ENCODE measurements around the gene PLCD1.

PLCD1 gene

DNA sequence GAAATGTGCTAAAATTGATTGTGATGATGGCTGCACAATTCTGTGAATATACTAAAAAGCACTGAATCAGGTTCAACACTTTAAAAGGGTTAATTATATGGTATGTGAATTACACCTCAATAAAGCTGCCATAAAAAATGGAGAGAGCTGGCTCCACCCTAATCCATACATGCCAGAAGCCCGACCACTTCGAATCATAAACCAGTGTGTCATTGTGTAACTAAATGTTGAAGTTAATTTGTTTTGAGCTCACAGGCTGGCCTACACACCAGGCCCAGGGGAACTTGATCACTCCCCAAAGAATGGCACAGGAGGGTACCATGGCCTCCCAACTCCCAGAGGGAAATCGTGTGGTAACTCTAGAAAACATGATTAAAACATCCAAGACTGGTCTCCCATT lies 14.0 kb downstream of the PLCD1 start:
- Histone ChIP-seq H3K36me3 (ENCODE audit: control insufficient read depth, low read depth, low read length) (peaks cover 12% of the 10 kb centered on the region), H3K9me3 (ENCODE audit: control insufficient read depth, low read depth, low read length) (no peaks in the 10 kb centered on the region), H3K4me1 (ENCODE audit: control insufficient read depth, low read depth, low read length) (no peaks in the 10 kb centered on the region), H3K27ac (ENCODE audit: low read length) (no peak overlapping the region), H3K27me3 (ENCODE audit: control insufficient read depth, insufficient read depth, low read length) (no peaks in the 10 kb centered on the region), H3K4me3 (ENCODE audit: low read length) (no peak overlapping the region), H3K9ac (ENCODE audit: low read length) (no peak overlapping the region)

DNA sequence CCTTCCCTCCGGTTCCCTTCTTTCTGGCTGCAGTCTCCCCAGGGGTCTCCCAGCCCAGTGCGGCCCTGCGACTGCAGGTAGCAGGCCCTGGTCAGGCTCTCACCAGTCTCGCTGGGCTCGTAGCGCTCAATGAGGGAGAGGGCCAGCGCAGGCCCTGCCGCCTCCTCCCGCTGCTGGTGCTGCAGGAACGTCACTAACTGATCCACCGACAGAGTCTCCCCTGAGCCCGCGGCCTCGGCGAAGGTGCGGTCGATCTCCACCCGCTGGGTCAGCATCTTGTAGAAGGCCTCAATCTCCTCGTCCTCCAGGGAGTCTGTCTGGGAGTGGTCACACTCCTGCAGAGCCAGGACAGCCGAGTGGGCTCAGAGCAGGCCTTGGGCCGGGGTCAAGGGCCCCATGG lies 18.3 kb downstream of the PLCD1 start:
- no peak overlapping the region for H3K4me3 ChIP-seq (ENCODE audit: low read length)
- H3K4me1 ChIP-seq (ENCODE audit: control insufficient read depth, low read depth, low read length): no peaks in the 10 kb centered on the region
- H3K36me3 ChIP-seq (ENCODE audit: control insufficient read depth, low read depth, low read length): peaks cover 22% of the 10 kb centered on the region
- no peaks in the 10 kb centered on the region for H3K9me3 ChIP-seq (ENCODE audit: control insufficient read depth, low read depth, low read length)
- H3K27me3 ChIP-seq (ENCODE audit: control insufficient read depth, insufficient read depth, low read length): no peaks in the 10 kb centered on the region
- H3K27ac ChIP-seq (ENCODE audit: low read length): no peak overlapping the region
- H3K9ac ChIP-seq (ENCODE audit: low read length): no peak overlapping the region

DNA sequence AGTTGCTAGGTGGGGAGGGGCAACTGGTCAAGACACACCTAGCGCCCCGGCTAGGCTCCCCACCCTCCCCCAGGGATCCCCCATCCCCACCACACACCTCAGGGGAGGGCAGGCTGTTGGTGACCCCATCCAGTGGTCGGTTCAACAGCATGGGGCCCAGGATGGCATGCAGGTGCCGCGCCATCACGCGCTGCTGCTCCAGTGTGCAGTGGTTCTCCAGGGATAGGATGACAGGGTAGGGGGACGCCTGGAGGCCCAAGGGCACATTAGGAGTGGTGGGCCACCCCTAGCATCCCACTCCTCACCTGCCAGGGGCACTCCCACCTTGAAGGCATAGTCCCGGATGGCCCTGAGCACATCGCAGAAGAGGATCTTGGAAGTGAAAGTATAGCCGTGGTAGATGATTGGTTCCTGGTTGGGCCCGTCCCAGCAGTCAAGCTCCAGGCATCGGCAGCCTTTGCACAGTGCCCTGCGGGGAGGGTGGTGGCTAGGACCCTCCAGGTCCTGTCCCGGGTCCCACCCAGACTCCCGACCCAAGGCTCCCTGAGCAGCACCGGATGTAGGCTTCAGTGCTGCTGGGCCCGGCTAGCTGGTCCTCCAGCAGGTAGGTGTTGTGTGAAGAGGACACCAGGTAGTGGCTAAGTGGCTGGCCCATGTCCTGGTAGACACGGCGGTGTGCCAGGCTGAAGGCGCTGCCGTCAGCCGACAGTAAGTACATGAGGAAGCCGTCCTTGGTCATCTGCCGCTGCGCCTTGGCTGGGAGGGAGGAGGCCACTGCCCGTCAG lies 19.4 kb downstream of the PLCD1 start:
- Histone ChIP-seq H3K4me3 (ENCODE audit: low read length) (no peak overlapping the region), H3K27me3 (ENCODE audit: control insufficient read depth, insufficient read depth, low read length) (no peaks in the 10 kb centered on the region), H3K4me1 (ENCODE audit: control insufficient read depth, low read depth, low read length) (no peaks in the 10 kb centered on the region), H3K27ac (ENCODE audit: low read length) (no peak overlapping the region), H3K36me3 (ENCODE audit: control insufficient read depth, low read depth, low read length) (peaks cover 14% of the 10 kb centered on the region), H3K9ac (ENCODE audit: low read length) (no peak overlapping the region), H3K9me3 (ENCODE audit: control insufficient read depth, low read depth, low read length) (no peaks in the 10 kb centered on the region)

DNA sequence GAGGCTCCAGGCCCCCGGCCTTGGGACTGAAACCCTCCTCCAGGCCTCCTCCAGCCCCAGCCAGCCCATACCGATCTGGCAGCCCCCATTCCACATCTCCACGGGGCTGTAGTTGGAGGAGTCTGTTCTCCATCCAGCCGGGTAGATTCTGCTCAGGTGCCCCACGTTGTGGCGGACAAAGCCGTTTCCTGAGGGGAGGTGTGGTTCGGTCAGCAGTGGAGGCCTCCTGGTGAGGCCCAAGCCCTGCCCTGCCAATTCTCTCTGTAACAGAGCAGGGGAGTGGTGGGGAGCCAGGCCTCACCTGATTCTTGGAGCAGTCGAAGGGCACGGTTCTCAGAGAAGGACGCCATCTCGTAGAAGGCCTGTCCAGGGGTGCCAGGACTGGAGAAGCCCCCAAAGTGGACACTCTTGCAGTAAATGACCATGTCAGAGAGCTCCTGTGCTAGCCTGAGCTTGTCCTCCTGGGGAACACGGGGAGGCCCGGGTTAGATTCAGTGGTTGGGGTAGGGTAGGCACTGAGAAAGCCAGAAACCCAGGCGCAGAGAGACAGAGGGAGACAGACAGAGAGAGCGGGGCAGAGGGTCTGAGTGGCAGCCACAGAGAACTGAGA lies 20.4 kb downstream of the PLCD1 start:
- Histone ChIP-seq H3K36me3 (ENCODE audit: control insufficient read depth, low read depth, low read length) (peaks cover 10% of the 10 kb centered on the region), H3K9ac (ENCODE audit: low read length) (no peak overlapping the region), H3K4me3 (ENCODE audit: low read length) (no peak overlapping the region), H3K27ac (ENCODE audit: low read length) (no peak overlapping the region), H3K4me1 (ENCODE audit: control insufficient read depth, low read depth, low read length) (no peaks in the 10 kb centered on the region), H3K9me3 (ENCODE audit: control insufficient read depth, low read depth, low read length) (no peaks in the 10 kb centered on the region), H3K27me3 (ENCODE audit: control insufficient read depth, insufficient read depth, low read length) (no peaks in the 10 kb centered on the region)

DNA sequence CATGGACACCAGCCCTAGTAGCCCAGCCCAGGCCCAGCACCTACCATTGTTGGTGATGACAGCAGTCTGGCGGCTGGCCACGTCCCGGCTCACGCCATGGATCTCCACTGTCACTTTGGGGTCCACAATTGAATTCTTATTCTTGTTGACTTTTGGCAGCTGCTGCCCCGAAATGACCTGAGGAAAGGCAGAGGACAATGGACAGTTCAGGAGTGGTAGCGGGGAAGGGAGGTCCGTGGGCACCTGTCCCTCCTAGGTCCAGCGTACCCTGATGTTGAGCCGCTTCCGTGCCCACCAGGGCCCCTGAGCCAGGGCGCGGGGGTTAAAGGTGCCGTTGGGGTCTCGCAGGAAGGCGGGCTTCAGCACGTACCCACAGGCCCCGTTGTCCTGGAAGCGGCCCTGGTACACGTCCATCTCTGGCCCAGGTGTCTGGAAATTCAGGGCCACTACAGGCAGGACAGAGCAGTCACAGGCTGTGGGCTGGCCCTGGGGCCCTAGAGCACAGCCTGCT lies 21.2 kb downstream of the PLCD1 start:
- Histone ChIP-seq H3K36me3 (ENCODE audit: control insufficient read depth, low read depth, low read length) (peaks cover 10% of the 10 kb centered on the region), H3K9me3 (ENCODE audit: control insufficient read depth, low read depth, low read length) (no peaks in the 10 kb centered on the region), H3K27ac (ENCODE audit: low read length) (no peak overlapping the region), H3K4me1 (ENCODE audit: control insufficient read depth, low read depth, low read length) (no peaks in the 10 kb centered on the region), H3K4me3 (ENCODE audit: low read length) (no peak overlapping the region), H3K9ac (ENCODE audit: low read length) (no peak overlapping the region), H3K27me3 (ENCODE audit: control insufficient read depth, insufficient read depth, low read length) (no peaks in the 10 kb centered on the region)

DNA sequence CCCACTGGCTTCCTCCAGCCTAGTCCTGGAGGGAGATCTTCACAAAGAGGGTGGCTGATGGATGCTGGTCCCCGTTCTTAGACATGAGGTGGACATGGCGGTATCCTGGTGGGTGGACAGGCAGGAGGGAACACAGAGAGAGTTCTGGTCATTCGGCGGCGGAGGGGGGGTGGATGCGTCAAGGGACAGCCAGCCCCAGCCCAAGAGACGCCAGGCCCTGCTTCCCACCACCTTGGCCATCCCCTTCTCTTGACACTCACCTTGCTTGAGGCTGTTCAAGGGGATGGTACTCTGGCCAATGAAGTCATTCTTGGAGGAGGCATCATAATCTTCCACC lies 21.7 kb downstream of the PLCD1 start:
- Histone ChIP-seq H3K4me3 (ENCODE audit: low read length) (no peak overlapping the region), H3K27me3 (ENCODE audit: control insufficient read depth, insufficient read depth, low read length) (no peaks in the 10 kb centered on the region), H3K27ac (ENCODE audit: low read length) (no peak overlapping the region), H3K9ac (ENCODE audit: low read length) (no peak overlapping the region), H3K9me3 (ENCODE audit: control insufficient read depth, low read depth, low read length) (no peaks in the 10 kb centered on the region), H3K4me1 (ENCODE audit: control insufficient read depth, low read depth, low read length) (no peaks in the 10 kb centered on the region), H3K36me3 (ENCODE audit: control insufficient read depth, low read depth, low read length) (peaks cover 10% of the 10 kb centered on the region)

DNA sequence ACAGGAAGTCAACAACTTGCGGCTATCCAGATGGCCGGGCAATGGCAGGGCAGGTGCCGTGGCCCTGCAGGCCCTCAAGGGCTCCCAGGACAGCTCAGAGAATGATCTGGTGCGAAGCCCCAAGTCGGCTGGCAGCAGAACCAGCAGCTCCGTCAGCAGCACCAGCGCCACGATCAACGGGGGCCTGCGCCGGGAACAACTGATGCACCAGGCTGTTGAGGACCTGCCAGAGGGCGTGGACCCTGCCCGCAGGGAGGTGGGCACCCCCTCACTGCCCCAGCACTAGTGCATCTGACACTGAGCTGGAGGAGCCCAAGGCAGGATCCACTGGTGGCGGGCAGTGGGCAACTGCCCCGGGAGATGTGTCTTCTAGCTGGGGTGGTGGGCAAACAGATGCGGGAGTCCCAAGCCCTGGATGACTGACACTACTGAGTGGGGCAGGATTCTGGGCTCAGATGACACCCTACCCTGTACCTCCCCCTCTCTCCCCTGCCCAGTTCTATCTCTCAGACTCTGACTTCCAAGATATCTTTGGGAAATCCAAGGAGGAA lies 22.9 kb downstream of the PLCD1 start:
- no peaks in the 10 kb centered on the region for H3K4me1 ChIP-seq (ENCODE audit: control insufficient read depth, low read depth, low read length)
- peaks cover 10% of the 10 kb centered on the region for H3K36me3 ChIP-seq (ENCODE audit: control insufficient read depth, low read depth, low read length)
- H3K4me3 ChIP-seq (ENCODE audit: low read length): no peak overlapping the region
- H3K27ac ChIP-seq (ENCODE audit: low read length): no peak overlapping the region
- no peaks in the 10 kb centered on the region for H3K9me3 ChIP-seq (ENCODE audit: control insufficient read depth, low read depth, low read length)
- H3K27me3 ChIP-seq (ENCODE audit: control insufficient read depth, insufficient read depth, low read length): no peaks in the 10 kb centered on the region
- no peak overlapping the region for H3K9ac ChIP-seq (ENCODE audit: low read length)

DNA sequence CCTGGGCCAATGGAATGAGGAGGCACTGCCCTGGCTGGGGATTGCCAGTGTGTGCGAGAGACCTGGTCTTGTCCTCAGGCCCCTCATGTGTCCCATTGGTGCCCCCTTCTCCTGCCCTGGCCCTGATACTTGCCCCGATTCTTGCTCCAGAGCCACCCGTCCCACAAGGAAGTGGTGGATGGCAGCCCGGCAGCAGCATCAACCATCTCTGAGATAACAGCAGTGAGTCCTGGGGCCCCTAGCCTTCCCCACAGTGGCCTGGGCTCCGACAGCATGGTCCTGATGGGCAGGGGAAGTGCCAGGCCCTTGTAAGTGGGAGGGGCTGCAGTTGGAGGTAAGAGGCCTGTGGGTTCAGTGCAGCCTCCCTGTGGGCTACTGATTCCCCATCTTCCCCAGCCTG lies 23.4 kb downstream of the PLCD1 start:
- no peaks in the 10 kb centered on the region for H3K27me3 ChIP-seq (ENCODE audit: control insufficient read depth, insufficient read depth, low read length)
- peaks cover 10% of the 10 kb centered on the region for H3K36me3 ChIP-seq (ENCODE audit: control insufficient read depth, low read depth, low read length)
- H3K9ac ChIP-seq (ENCODE audit: low read length): no peak overlapping the region
- no peak overlapping the region for H3K4me3 ChIP-seq (ENCODE audit: low read length)
- H3K4me1 ChIP-seq (ENCODE audit: control insufficient read depth, low read depth, low read length): no peaks in the 10 kb centered on the region
- no peak overlapping the region for H3K27ac ChIP-seq (ENCODE audit: low read length)
- H3K9me3 ChIP-seq (ENCODE audit: control insufficient read depth, low read depth, low read length): no peaks in the 10 kb centered on the region

DNA sequence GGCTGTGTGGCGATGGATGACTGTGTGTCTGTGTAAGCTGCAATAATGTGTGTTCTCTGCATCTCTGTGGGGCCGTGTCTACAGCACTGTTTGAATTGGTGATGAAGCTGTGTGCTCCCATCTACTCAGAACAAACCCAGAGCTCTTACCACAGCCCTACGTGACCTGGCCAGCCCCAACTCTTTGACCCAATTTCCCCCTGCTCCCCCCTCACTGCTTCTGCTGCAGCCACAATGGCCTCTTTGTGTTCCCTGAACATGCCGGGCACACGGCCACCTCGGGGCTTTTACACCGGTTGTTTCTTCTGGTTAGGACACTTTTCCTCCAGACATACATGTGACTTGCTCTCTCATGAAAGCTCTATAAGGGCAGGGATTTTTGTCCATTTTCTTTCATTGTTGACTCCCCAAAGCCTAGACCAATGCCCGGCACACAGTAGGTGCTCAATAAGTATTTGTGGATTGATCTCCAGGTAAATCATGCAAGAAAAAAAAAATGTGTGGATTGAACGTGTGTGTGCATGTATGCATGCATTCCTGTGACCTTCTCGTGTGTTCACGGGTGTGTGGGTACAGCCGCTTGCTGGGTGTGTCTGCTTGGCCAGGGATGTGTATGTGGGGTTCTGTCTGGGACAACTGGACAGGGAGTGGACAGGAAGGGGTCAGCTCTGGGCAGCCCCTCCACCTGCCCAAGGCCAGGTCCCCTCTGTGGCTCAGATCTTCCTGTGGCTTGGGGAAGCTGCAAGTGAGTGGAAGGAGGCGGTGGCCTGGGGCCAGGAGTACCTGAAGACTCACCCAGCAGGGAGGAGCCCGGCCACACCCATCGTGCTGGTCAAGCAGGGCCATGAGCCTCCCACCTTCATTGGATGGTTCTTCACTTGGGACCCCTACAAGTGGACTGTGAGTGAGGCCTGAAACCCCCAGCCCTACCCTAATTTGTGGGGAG lies 24.1 kb downstream of the PLCD1 start:
- no peak overlapping the region for H3K4me3 ChIP-seq (ENCODE audit: low read length)
- no peak overlapping the region for H3K9ac ChIP-seq (ENCODE audit: low read length)
- H3K4me1 ChIP-seq (ENCODE audit: control insufficient read depth, low read depth, low read length): no peaks in the 10 kb centered on the region
- no peaks in the 10 kb centered on the region for H3K9me3 ChIP-seq (ENCODE audit: control insufficient read depth, low read depth, low read length)
- peaks cover 10% of the 10 kb centered on the region for H3K36me3 ChIP-seq (ENCODE audit: control insufficient read depth, low read depth, low read length)
- H3K27me3 ChIP-seq (ENCODE audit: control insufficient read depth, insufficient read depth, low read length): no peaks in the 10 kb centered on the region
- no peak overlapping the region for H3K27ac ChIP-seq (ENCODE audit: low read length)

DNA sequence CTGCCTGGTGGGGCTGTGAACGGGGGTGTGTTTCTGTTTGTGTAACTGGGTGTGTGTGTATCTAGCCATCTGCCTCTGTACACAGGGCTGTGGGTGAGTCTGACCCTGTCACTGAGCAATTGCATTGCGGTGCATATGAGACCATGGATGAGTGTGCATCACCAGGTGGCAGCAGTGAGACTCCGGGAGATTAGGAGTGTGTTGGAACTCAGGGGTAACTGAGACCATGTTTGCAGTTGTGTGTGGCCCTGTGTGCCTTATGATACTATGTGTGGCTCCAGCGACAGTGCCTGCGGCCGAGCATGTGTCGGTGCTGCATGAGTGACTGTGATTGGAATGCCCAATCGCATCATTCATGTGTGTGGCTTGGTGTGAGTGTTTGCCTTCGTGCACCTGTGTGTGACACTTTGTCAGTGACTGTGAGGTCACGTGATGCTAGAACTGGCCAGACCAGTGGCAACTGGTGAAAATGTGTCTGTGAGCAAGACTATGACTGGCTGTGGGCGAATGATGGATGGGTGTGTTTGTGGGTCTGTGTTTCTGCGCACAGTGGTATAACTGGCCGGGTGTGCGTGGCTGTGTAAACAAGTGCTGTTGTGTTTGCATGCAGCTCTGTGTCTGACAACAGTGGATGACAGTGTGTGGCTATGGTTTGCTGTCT lies 24.9 kb downstream of the PLCD1 start:
- H3K27me3 ChIP-seq (ENCODE audit: control insufficient read depth, insufficient read depth, low read length): no peaks in the 10 kb centered on the region
- no peak overlapping the region for H3K4me3 ChIP-seq (ENCODE audit: low read length)
- H3K27ac ChIP-seq (ENCODE audit: low read length): no peak overlapping the region
- H3K36me3 ChIP-seq (ENCODE audit: control insufficient read depth, low read depth, low read length): peaks cover 10% of the 10 kb centered on the region
- H3K9me3 ChIP-seq (ENCODE audit: control insufficient read depth, low read depth, low read length): no peaks in the 10 kb centered on the region
- no peaks in the 10 kb centered on the region for H3K4me1 ChIP-seq (ENCODE audit: control insufficient read depth, low read depth, low read length)
- no peak overlapping the region for H3K9ac ChIP-seq (ENCODE audit: low read length)
